HCT116 (cell line): ENCODE data around the gene CCL27. TPM values are rescaled to one million over a fixed set of nuclear protein-coding genes. Genes with fewer than 3 reads are reported as not detected.

Experiments used
- ATAC-seq: fragments of 200-7000 bp; cut with Tn5 transposase; 2 replicates; pipeline ENCODE4 v1.9.1; 2020; ENCODE audit warnings: mild to moderate bottlenecking, moderate library complexity
- BruUV-seq: library from RNA; stranded (reverse); fragments of 400-500 nt; replicated peaks from 2 replicates; lab custom pipeline; 2021; lab: Mats Ljungman, UMichigan
- CTCF ChIA-PET: fragments of 300-600 bp; sonication (Branson Sonifier 250); formaldehyde crosslinking; loops from one replicate; lab custom pipeline; 2021; ENCODE audit warnings: antibody characterized with exemption; lab: Charles Lee
- POLR2A ChIA-PET: fragments of 300-600, 350-600 bp; sonication (Branson Sonifier 250); formaldehyde crosslinking; loops from one replicate; lab custom pipeline; 2021; ENCODE audit warnings: antibody characterized with exemption; lab: Charles Lee
- RAD21 ChIA-PET, 2 experiments: fragments of 300-600 bp; sonication (Branson Sonifier 250); formaldehyde crosslinking; loops; one replicate each; lab custom pipeline; 2023; ENCODE audit warnings: low total read pairs in 2 of 2; ENCODE audit not compliant: uncharacterized antibody in 2 of 2, unreplicated experiment in 2 of 2, low non-redundant PET in 1 of 2; lab: Charles Lee
- DNase-seq: peaks from one replicate; pipeline ENCODE4 v3.0.0-alpha.2; 2010; ENCODE audit warnings: low read depth, low spot score
- H2AFZ ChIP-seq: fragments of 200-600 bp; shearing (Covaris generic), sonication (generic); 2 replicates; pipeline ENCODE4 v1.6.1; 2017; ENCODE audit warnings: low read depth, mixed run types, mixed read lengths, antibody characterized with exemption, low read length; ENCODE audit not compliant: poor library complexity, severe bottlenecking
- H3K27ac ChIP-seq: 2 replicates; pipeline ENCODE4 v1.5.1; 2012; ENCODE audit warnings: low read depth, low read length
- H3K27me3 ChIP-seq: fragments of 200-600 bp; sonication (generic); 2 replicates; pipeline ENCODE4 v1.6.1; 2016; ENCODE audit warnings: mixed run types, low read length, mixed read lengths; ENCODE audit not compliant: insufficient read depth
- H3K36me3 ChIP-seq, 2 experiments: fragments of 200-500 bp in 1 of 2; fragments of 200-600 bp in 1 of 2; sonication (Bioruptor generic) in 1 of 2; sonication (generic) in 1 of 2; 2 replicates each; pipeline versions ENCODE4 v1.5.1 to v1.6.1; 2014 to 2016; ENCODE audit warnings: low read length in 2 of 2, inconsistent platforms in 1 of 2, mixed read lengths in 1 of 2, mixed run types in 1 of 2; ENCODE audit not compliant: insufficient read depth in 2 of 2, control insufficient read depth in 1 of 2
- H3K4me1 ChIP-seq, 2 experiments: fragments of 200-600 bp in 1 of 2; sonication (generic) in 1 of 2; 2 replicates each; pipeline versions ENCODE4 v1.5.1 to v1.6.1; 2012 to 2017; ENCODE audit warnings: low read length in 2 of 2, inconsistent platforms in 1 of 2, mild to moderate bottlenecking in 1 of 2, mixed read lengths in 1 of 2, mixed run types in 1 of 2, moderate library complexity in 1 of 2; ENCODE audit not compliant: insufficient read depth in 2 of 2, control insufficient read depth in 1 of 2
- H3K4me2 ChIP-seq: fragments of 200-600 bp; sonication (generic); 2 replicates; pipeline ENCODE4 v1.6.1; 2017; ENCODE audit warnings: mixed run types, low read length, mixed read lengths
- H3K4me3 ChIP-seq, 2 experiments: fragments of 200-600 bp in 1 of 2; sonication (generic) in 1 of 2; replicated peaks in 1 of 2; 2 replicates each; pipeline ENCODE4 v1.5.1; 2011 to 2016; ENCODE audit warnings: low read length in 2 of 2, control low read depth in 1 of 2, low read depth in 1 of 2, mild to moderate bottlenecking in 1 of 2, mixed read lengths in 1 of 2, mixed run types in 1 of 2
- H3K79me2 ChIP-seq: fragments of 200-600 bp; sonication (generic); 2 replicates; pipeline ENCODE4 v1.6.1; 2017; ENCODE audit warnings: mild to moderate bottlenecking, mixed run types, low read length, moderate library complexity, mixed read lengths; ENCODE audit not compliant: insufficient read depth
- H3K9ac ChIP-seq: fragments of 200-600 bp; sonication (generic); 2 replicates; pipeline ENCODE4 v1.6.1; 2016; ENCODE audit warnings: low read length, mixed read lengths
- H3K9me2 ChIP-seq: fragments of 200-600 bp; sonication (generic), shearing (Covaris generic); 2 replicates; pipeline ENCODE4 v1.6.1; 2017; ENCODE audit warnings: mixed run types, mild to moderate bottlenecking, moderate library complexity; ENCODE audit not compliant: insufficient read depth
- H3K9me3 ChIP-seq, 2 experiments: fragments of 200-500 bp in 1 of 2; fragments of 200-600 bp in 1 of 2; sonication (Bioruptor generic) in 1 of 2; sonication (generic) in 1 of 2; 2 replicates each; pipeline ENCODE4 v1.6.1; 2014 to 2017; ENCODE audit warnings: low read length in 2 of 2, mixed read lengths in 2 of 2, inconsistent platforms in 1 of 2, low read depth in 1 of 2, mild to moderate bottlenecking in 1 of 2, mixed run types in 1 of 2, moderate library complexity in 1 of 2; ENCODE audit not compliant: control insufficient read depth in 1 of 2, insufficient read depth in 1 of 2
- H4K20me1 ChIP-seq: fragments of 200-600 bp; sonication (generic), shearing (Covaris generic); 2 replicates; pipeline ENCODE4 v1.6.1; 2017; ENCODE audit warnings: mixed run types, mild to moderate bottlenecking, moderate library complexity; ENCODE audit not compliant: insufficient read depth
- CEBPB ChIP-seq: IDR thresholded peaks from 2 replicates; pipeline ENCODE4 v1.6.1; 2012; ENCODE audit warnings: low read depth
- MAX ChIP-seq: IDR thresholded peaks from 2 replicates; pipeline ENCODE4 v1.6.1; 2012
- POLR2A ChIP-seq: IDR thresholded peaks from 2 replicates; pipeline ENCODE4 v1.7.0; 2011; ENCODE audit warnings: borderline replicate concordance; ENCODE audit not compliant: insufficient read depth, insufficient read length; ENCODE audit errors: extremely low read depth
- POLR2AphosphoS5 ChIP-seq: IDR thresholded peaks from 2 replicates; pipeline ENCODE4 v1.6.1; 2011; ENCODE audit warnings: mild to moderate bottlenecking, low read depth, low read length, moderate library complexity
- REST ChIP-seq: IDR thresholded peaks from 2 replicates; pipeline ENCODE4 v1.6.1; 2012; ENCODE audit warnings: low read depth
- SIN3A ChIP-seq: IDR thresholded peaks from 2 replicates; pipeline ENCODE4 v1.6.1; 2012; ENCODE audit warnings: low read depth
- TCF7L2 ChIP-seq: IDR thresholded peaks from 2 replicates; pipeline ENCODE4 v1.7.0; 2011; ENCODE audit warnings: borderline replicate concordance, inconsistent platforms; ENCODE audit not compliant: insufficient read depth, insufficient read length; ENCODE audit errors: extremely low read depth
- ZFX ChIP-seq: fragments of 450-650 bp; IDR thresholded peaks from 2 replicates; pipeline ENCODE4 v1.6.1; 2017
- intact Hi-C: fragments of 100-400 bp; cut with micrococcal nuclease; formaldehyde crosslinking; loops from 2 replicates; pipeline ENCODE4 v1.10.0; 2022
- total RNA-seq: library from RNA; stranded (reverse); gene quantifications from one replicate; pipeline ENCODE4 v1.2.1, GENCODE V29; 2021; ENCODE audit not compliant: unreplicated experiment

Gene CCL27
- total RNA-seq, 1 experiment from 2014 or later = 1.0 TPM

- H4K20me1 ChIP-seq = no peaks in the 10 kb centered on the region
- ChIA-PET POLR2A (no interaction called here), CTCF (interaction anchor here (1.6 kb wide), 1 partner anchor 13 kb away, joined by 7 read pairs; no protein-coding TSS in a partner anchor), RAD21 (no interaction called here)
- H3K36me3 ChIP-seq = no peaks in the 10 kb centered on the region
- no peak overlapping the region for H2AFZ ChIP-seq
- H3K4me3 ChIP-seq = no peak overlapping the region
- no peaks in the 10 kb centered on the region for H3K79me2 ChIP-seq
- TF ChIP-seq SIN3A (no peak), MAX (no peak), CEBPB (no peak), REST (no peak)
- H3K4me2 ChIP-seq = no peak overlapping the region
- no TSS peak for BruUV-seq
- no peaks in the 10 kb centered on the region for H3K4me1 ChIP-seq
- H3K9ac ChIP-seq = no peak overlapping the region
- intact Hi-C loops = no loop called here
- no peaks in the 10 kb centered on the region for H3K9me2 ChIP-seq
- H3K27me3 ChIP-seq = no peaks in the 10 kb centered on the region
- H3K27ac ChIP-seq = no peak overlapping the region
- no peaks in the 10 kb centered on the region for H3K9me3 ChIP-seq
- ATAC-seq (no peak), DNase-seq (no peak)
These were observed 27.1 kb upstream of the CCL27 start for GRCh38 chr9:34689512-34689911.

- no peak for TF ChIP-seq POLR2AphosphoS5
- TF ChIP-seq TCF7L2 = no peak
- no peak for TF ChIP-seq POLR2A
- TF ChIP-seq ZFX = no peak
- Histone ChIP-seq H3K9ac (no peak overlapping the region), H3K4me3 (no peak overlapping the region), H3K36me3 (no peaks in the 10 kb centered on the region), H3K4me1 (no peaks in the 10 kb centered on the region), H3K9me3 (no peaks in the 10 kb centered on the region), H3K79me2 (no peaks in the 10 kb centered on the region), H2AFZ (no peak overlapping the region), H3K27ac (no peak overlapping the region), H3K27me3 (no peaks in the 10 kb centered on the region), H4K20me1 (no peaks in the 10 kb centered on the region), H3K4me2 (no peak overlapping the region), H3K9me2 (no peaks in the 10 kb centered on the region)
- ATAC-seq (no peak), DNase-seq (no peak)
- ChIA-PET RAD21 (no interaction called here), CTCF (interaction anchor here (1.6 kb wide), 1 partner anchor 13 kb away, joined by 7 read pairs; no protein-coding TSS in a partner anchor), POLR2A (no interaction called here)
- intact Hi-C loops = no loop called here
- BruUV-seq = no TSS peak
These were observed 26.6 kb upstream of the CCL27 start for GRCh38 chr9:34689116-34689470.
